SW480 (cell line): ENCODE results near the gene TMEM232.

ENCODE experiments used
- DNase-seq: peaks from one replicate; pipeline ENCODE4 v3.0.0-alpha.2; 2016; ENCODE audit warnings: low spot score

The TMEM232 gene

DNA sequence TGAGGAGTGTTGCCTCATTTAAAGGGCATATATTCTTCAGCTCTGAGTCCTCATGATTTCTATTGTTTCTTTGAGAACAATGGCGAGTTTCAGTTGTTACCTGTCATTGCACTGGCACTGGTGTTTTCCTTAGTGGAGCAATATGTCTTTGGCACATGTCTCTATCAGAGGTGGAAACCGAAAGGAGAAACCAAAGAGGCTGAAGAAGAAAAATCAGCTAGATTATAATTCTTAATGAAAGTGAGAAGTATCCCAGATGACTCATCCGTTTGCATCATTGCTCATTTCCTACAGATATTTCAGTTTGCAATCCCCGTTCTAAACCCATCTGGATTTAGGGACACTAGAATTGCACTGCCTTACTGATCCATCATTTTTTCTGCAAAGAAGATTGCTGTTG, 324.6 kb downstream of the TMEM232 start:
- no peak for DNase-seq

DNA sequence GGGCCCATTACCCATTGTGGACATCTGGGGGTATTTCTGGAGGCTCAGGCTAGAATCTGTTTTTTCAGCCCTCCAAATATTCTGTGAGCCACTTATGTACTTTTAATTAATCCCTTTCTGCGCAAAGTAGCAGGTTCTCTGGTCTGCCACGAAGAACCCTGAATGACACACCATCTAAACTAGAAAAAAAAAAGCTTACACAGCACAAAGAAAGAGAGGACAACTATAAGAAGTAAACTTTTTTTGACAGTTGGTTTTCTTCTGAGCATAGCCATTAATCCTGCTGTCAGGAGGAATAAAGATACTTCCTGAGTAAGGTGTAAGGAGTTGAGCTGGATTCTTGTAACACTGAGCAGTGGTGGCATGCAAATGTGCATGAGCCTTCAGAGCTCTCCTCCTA, 327.5 kb downstream of the TMEM232 start:
- DNase-seq: no peak

DNA sequence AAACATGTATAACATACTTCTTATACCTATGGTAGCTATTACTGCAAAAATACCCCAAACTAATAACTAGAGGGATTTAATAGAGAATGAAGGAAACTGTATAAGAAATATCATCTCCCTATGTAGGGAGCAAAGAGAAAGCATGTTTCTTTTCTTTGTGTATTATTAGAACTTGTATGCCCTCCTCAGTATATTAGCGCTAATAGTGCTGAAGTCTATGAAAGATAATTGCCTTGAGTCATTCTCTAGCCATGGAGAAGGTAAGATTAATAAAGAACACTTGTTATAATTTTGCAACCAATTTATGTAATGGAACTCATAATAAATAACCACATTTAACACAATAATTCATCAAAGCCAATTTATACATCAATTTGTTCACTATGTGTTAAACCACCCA, 329.2 kb downstream of the TMEM232 start:
- DNase-seq: no peak

DNA sequence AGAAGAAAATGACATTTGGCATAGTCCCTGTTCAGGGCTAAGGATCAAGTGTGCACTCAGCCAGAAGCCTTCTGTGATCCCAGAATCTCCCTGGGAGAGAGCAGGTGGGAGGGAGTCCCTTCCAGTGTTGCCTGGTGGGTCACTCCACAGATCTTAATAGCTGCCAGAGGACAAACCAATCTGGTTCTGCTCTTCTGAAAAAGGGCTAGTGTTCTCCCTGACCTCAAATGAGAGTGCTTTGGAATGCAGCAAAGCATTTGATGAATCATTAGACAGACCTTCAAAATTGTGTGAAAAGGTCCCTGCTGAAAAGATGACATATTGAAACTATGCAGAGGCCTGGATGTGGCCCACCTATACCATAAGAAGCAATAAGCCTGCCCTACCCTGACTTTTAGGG, 339.7 kb downstream of the TMEM232 start:
- peak; percentile 22 for DNase-seq

DNA sequence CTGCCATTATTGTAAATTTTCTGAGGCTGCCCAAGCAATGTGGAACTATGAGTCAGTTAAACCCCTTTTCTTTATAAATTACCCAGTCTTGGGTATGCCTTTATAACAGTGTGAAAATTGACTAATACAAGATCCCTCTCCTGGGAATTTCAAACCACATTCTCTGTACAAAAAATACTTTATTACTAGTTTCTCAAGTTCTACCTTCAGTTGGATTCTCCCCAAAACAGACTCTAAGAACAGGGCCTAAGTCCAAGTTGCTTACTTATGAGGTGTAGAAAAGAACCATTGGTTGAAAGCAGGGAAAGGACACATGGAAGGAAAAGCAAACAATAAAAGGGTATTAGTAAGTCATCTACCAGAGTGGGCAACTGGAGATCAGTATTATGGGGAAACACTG, 343.2 kb downstream of the TMEM232 start:
- DNase-seq: no peak

DNA sequence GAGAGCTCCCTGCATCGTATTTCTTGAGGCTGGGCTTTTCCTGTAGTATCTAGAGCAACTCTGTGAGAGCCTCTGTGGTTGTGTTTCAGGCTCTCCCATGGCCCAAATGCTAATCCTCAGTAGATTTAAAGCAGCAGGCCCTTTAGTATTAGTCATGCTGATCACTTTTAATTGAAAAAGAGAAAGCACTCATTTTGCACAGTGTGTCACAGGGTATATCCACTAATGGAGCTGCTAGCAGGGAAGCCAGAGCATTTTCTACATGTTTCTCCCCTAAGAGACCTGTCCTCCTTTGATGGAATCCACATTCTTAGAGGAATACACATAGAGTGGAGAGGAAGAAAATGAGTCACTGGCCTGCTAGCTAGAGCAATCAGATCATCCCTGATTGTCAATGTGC, 348.5 kb downstream of the TMEM232 start:
- DNase-seq: no peak

DNA sequence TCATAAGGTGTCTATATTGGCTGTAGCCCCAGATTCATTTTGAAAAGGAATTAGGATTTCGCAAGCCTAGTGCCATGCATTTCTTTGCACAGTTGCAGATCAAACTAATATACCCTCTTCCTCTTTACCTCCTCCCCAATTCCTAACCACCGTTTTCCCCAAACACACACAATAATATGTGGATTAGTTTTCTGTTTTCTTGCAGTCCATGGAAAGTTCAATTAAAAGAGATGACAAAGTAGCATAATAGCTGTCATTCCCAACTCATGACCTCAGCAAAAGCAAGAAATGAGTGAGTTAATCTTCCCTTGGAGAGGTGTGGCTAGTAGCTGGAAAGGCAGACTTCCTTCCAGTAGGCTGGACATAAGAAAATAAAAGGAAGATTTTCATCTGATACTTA, 349.1 kb downstream of the TMEM232 start:
- DNase-seq: no peak

DNA sequence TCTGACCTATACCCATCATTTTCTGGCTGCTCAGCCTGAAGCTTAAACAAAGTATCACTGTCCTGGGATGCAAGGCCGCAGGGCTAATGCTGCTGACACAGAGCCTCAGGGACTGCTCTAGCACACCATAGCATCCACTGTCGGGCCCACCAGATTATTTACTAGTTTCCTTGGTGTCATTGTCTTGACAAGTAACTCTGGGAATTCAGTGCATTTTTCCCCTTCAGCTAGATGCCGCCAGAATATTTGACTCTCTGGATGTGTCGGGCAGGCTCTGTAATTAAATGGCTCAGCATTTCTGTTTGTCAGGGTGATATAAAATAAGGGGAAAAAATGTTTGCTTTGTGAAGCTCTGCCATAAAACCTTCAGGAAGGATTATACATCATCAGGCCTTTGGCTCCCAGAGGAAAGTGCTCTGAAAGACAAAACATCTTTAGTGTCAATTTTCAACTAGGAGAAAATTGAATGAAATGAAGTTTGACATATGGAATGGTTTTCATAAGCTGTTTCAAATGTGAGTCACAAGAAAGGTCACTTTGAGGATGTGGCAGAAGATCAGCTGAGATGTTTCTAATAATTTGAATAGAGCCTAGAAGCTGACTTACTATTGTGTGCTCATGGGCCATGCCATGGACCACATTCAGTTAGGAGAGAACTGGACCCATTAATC, 350.1 kb downstream of the TMEM232 start:
- DNase-seq: no peak

DNA sequence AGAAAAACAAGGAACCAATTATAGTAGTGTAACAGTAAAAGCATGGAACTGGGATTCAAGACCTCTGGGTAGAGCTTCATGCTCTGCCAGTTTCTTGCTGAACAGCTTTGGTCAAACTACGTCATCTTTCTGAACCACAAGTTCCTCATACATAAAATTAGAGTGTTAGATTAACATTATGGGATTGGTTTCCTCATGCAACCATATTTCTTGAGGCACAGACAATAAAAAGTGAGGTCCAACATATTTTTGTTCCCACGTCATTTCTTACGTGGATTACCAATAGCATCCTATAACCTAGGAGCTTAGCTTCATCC, 354.8 kb downstream of the TMEM232 start:
- no peak for DNase-seq

DNA sequence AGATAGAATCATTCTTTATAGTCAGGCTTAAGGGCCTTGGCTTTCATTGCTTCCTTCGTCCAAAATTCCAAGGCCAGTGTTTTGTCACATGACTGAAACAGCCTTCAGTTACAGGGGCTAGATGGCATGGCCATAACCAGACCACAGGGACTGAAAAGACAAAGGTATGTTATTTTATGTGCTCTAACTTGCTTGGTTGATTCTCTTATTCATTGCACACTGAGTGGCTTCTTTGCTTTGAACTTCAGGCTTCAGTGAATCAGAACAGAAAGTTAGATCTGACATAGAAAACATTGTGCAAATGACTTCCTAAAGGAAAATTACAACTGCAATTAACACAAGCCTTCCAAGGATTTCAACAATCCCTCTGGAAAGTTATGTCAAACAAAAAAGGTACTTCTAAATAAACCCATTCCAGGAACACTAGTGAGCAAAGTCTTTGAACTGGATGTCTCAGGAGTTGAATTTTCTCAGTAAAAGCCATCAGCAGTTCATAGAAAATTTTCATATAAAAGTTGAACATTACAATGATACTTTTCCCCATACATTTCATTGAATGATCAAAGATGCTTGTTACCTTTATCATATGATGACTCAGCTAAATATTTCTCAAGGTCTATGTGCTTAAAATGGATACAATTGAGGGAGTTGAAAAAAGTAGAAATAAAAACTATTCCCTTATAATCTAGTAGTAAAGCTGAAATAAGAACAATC, 355.3 kb downstream of the TMEM232 start:
- no peak for DNase-seq
